RWPE2 (cell line): ENCODE data around the gene SOX8.

Source experiments
- ATAC-seq: fragments of 200-7000 bp; cut with Tn5 transposase; 3 replicates; pipeline ENCODE4 v1.9.1; 2021; ENCODE audit warnings: low read depth
- DNase-seq: peaks from one replicate; pipeline ENCODE4 v3.0.0-alpha.2; 2020; ENCODE audit warnings: low spot score
- H3K27ac ChIP-seq: fragments of 450-650 bp; 2 replicates; pipeline ENCODE4 v1.5.1; 2017; ENCODE audit warnings: mild to moderate bottlenecking; ENCODE audit not compliant: poor library complexity, severe bottlenecking
- H3K27me3 ChIP-seq: fragments of 250-450 bp; sonication (Bioruptor Pico); 2 replicates; pipeline ENCODE4 v1.5.1; 2021; ENCODE audit warnings: mild to moderate bottlenecking, moderate library complexity; ENCODE audit not compliant: insufficient read depth, poor library complexity, severe bottlenecking
- H3K36me3 ChIP-seq: fragments of 250-450 bp; sonication (Bioruptor Pico); 2 replicates; pipeline ENCODE4 v1.5.1; 2020; ENCODE audit warnings: low read depth, mild to moderate bottlenecking, moderate library complexity
- H3K4me1 ChIP-seq: fragments of 250-450 bp; sonication (Bioruptor Pico); 2 replicates; pipeline ENCODE4 v1.5.1; 2021; ENCODE audit warnings: mild to moderate bottlenecking, moderate library complexity; ENCODE audit not compliant: insufficient read depth, poor library complexity, severe bottlenecking
- H3K4me3 ChIP-seq: fragments of 250-450 bp; sonication (Bioruptor Pico); 2 replicates; pipeline ENCODE4 v1.5.1; 2021; ENCODE audit warnings: mild to moderate bottlenecking, moderate library complexity; ENCODE audit not compliant: severe bottlenecking
- H3K9me3 ChIP-seq: fragments of 250-450 bp; sonication (Bioruptor Pico); 2 replicates; pipeline ENCODE4 v1.5.1; 2021; ENCODE audit warnings: mild to moderate bottlenecking, moderate library complexity; ENCODE audit not compliant: severe bottlenecking
- TF ChIP-seq, protein P1 (sequence below): fragments of 450-650 bp; IDR thresholded peaks from one replicate; pipeline ENCODE4 v1.5.1; 2017; ENCODE audit warnings: mild to moderate bottlenecking, moderate library complexity; ENCODE audit not compliant: poor library complexity, severe bottlenecking

SOX8 gene

DNA sequence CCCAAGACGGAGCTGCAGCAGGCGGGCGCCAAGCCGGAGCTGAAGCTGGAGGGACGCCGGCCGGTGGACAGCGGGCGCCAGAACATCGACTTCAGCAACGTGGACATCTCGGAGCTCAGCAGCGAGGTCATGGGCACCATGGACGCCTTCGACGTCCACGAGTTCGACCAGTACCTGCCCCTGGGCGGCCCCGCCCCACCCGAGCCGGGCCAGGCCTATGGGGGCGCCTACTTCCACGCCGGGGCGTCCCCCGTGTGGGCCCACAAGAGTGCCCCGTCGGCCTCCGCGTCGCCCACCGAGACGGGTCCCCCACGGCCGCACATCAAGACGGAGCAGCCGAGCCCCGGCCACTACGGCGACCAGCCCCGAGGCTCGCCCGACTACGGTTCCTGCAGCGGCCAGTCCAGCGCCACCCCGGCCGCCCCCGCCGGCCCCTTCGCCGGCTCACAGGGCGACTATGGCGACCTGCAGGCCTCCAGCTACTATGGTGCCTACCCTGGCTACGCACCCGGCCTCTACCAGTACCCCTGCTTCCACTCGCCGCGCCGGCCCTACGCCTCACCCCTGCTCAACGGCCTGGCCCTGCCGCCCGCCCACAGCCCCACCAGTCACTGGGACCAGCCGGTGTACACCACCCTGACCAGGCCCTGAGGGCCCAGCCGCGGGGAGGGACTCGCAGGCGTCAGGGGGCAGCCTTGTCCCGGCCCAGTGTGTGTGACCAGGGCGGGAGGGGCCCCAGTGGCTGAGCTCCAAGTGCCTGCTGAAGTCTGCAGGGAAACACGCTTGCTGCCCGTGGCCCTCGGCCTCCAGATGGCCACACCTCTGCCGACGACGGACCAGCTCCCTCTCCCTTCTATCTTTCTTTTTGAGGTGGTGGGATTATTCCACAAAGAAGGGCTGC lies 3.4 kb downstream of the SOX8 start:
- Histone ChIP-seq H3K27me3 (peaks cover 80% of the 10 kb centered on the region), H3K4me3 (no peak overlapping the region), H3K27ac (no peak overlapping the region), H3K36me3 (no peaks in the 10 kb centered on the region), H3K4me1 (no peaks in the 10 kb centered on the region), H3K9me3 (no peaks in the 10 kb centered on the region)
- DNase-seq (no peak), ATAC-seq (no peak)
- TF ChIP-seq, protein P1, sequence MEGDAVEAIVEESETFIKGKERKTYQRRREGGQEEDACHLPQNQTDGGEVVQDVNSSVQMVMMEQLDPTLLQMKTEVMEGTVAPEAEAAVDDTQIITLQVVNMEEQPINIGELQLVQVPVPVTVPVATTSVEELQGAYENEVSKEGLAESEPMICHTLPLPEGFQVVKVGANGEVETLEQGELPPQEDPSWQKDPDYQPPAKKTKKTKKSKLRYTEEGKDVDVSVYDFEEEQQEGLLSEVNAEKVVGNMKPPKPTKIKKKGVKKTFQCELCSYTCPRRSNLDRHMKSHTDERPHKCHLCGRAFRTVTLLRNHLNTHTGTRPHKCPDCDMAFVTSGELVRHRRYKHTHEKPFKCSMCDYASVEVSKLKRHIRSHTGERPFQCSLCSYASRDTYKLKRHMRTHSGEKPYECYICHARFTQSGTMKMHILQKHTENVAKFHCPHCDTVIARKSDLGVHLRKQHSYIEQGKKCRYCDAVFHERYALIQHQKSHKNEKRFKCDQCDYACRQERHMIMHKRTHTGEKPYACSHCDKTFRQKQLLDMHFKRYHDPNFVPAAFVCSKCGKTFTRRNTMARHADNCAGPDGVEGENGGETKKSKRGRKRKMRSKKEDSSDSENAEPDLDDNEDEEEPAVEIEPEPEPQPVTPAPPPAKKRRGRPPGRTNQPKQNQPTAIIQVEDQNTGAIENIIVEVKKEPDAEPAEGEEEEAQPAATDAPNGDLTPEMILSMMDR: no peak

DNA sequence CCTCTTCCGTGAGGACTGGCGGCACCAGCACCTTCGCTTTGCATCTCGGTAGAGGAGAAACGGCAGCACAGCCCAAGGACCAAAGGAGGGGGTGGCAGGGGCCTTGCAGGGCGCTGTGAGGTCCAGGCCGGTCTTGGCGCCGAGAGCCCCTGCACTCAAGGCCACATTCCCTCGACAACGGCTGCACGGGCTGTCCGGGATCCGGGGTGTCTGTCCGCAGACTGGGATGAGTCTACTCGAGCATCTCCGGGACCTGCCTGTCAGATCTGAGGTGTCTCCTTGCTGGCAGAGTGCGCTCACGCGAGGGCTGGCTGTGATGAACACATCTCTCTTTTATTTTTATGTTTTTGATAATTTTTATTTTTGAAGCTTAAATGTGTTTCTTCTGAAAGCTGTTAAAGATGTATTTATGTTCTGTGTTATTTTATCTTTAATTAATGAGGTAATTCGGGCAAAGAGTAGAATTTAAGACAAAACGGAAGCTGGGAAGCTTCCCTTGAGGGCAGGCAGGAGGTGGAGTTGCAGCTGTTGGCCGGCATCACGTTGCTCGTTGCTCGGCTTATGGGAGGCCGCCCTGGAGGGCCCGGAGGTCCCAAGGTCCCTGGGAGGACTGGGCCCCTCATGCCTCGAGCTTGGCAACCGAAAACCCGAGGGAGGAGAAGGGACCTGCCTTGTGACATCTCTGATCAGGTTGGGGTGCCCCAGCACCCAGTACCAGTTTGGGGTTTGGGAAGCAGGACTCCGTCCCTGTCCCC lies 4.3 kb downstream of the SOX8 start:
- Histone ChIP-seq H3K4me1 (no peaks in the 10 kb centered on the region), H3K27me3 (peaks cover 80% of the 10 kb centered on the region), H3K9me3 (no peaks in the 10 kb centered on the region), H3K36me3 (no peaks in the 10 kb centered on the region), H3K4me3 (no peak overlapping the region), H3K27ac (no peak overlapping the region)
- TF ChIP-seq, protein P1: no peak
- DNase-seq (no peak), ATAC-seq (no peak)

DNA sequence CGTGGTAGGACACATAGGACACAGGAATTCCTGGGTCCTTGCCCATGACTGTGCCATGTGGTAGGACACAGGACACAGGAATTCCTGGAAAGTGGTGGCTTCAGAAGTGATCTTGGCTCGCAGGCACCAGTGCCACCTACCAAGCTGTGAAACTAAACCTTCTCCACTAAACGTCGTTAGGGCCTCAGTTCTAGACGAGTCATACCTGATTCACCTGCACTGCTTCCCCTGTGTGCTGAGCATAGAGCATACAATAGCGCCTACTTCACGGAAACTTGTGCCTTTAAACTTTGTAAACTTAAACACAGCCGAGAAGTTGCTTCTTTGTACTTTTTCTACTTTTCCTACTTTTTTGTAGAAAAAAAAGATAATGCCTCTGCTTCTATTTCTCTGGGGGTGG lies 4.8 kb downstream of the SOX8 start:
- Histone ChIP-seq H3K4me1 (no peaks in the 10 kb centered on the region), H3K27ac (no peak overlapping the region), H3K36me3 (no peaks in the 10 kb centered on the region), H3K27me3 (peaks cover 79% of the 10 kb centered on the region), H3K4me3 (no peak overlapping the region), H3K9me3 (no peaks in the 10 kb centered on the region)
- TF ChIP-seq, protein P1: no peak
- ATAC-seq (no peak), DNase-seq (no peak)

DNA sequence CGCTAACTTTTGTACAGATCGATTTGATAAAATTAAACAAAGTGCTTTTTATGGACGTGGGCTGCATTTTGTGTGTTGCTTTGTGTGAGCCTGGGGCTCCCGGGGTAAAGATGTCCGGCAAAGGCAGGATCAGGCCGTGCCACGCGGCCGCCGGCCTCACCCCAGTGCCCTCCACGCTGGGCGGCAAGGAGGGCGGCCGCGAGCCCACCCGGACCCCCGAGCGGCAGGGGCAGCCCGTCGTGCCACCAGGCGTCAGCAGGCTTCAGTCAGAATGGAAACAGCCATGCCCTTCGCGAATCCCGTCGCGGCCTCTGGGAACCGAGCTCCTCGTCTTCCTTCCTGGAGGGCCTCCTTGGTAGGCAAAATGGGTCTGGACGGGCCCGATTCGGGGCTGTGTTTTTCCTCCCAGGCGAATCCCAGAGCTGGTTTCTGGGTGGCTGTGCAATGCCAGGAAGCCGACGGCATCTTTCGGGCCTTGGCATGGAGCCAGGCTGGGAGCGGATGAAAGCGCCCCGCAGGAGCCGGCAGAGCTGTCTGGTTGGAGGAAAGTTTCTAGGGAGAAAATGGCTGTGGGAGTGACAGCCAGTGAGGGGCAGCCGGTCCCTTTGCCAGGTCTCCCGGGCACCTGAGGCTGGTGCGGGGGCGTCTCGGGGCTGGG lies 5.5 kb downstream of the SOX8 start:
- peaks cover 78% of the 10 kb centered on the region for H3K27me3 ChIP-seq
- TF ChIP-seq, protein P1: no peak
- H3K4me1 ChIP-seq: no peaks in the 10 kb centered on the region
- no peak overlapping the region for H3K27ac ChIP-seq
- DNase-seq (no peak), ATAC-seq (no peak)
- no peaks in the 10 kb centered on the region for H3K36me3 ChIP-seq
- no peaks in the 10 kb centered on the region for H3K9me3 ChIP-seq
- H3K4me3 ChIP-seq: no peak overlapping the region
